ENCODE data around the gene GGT6.
"Not testable (repeated sequence)": the region's sequence is repeated elsewhere in the genome, so short reads cannot be mapped to it uniquely, and the experiment has no call there.

The GGT6 gene

GRCh38 chr17:4590981-4591453, 30.6 kb upstream of the GGT6 start:
- H3K4me3 ChIP-seq (ENCODE audit: low read depth, low read length): no peak overlapping the region
- no peak for TF ChIP-seq CTCF (IDR thresholded peaks at IDR 0.05; ENCODE audit: low read depth, low read length)

- H3K4me3 ChIP-seq (ENCODE audit: low read depth, low read length): not testable (repeated sequence)
Observed at GRCh38 chr17:4590042-4590441, 29.7 kb upstream of the GGT6 start.

GRCh38 chr17:4588898-4589625, 28.7 kb upstream of the GGT6 start:
- TF ChIP-seq CTCF (IDR thresholded peaks at IDR 0.05; ENCODE audit: low read depth, low read length): no peak
- H3K4me3 ChIP-seq (ENCODE audit: low read depth, low read length): no peak overlapping the region

- no peak overlapping the region for H3K4me3 ChIP-seq (ENCODE audit: low read depth, low read length)
- TF ChIP-seq CTCF (IDR thresholded peaks at IDR 0.05; ENCODE audit: low read depth, low read length): no peak
Observed at GRCh38 chr17:4588391-4588790, 28.0 kb upstream of the GGT6 start.

GRCh38 chr17:4587803-4588202, 27.4 kb upstream of the GGT6 start:
- no peak for TF ChIP-seq CTCF (IDR thresholded peaks at IDR 0.05; ENCODE audit: low read depth, low read length)
- no peak overlapping the region for H3K4me3 ChIP-seq (ENCODE audit: low read depth, low read length)

GRCh38 chr17:4587195-4587594, 26.8 kb upstream of the GGT6 start:
- TF ChIP-seq CTCF (IDR thresholded peaks at IDR 0.05; ENCODE audit: low read depth, low read length): no peak

GRCh38 chr17:4586043-4586442, 25.7 kb upstream of the GGT6 start:
- no peak for TF ChIP-seq CTCF (IDR thresholded peaks at IDR 0.05; ENCODE audit: low read depth, low read length)
- no peak overlapping the region for H3K4me3 ChIP-seq (ENCODE audit: low read depth, low read length)

More at GRCh38 chr17:4587195-4587594, 26.8 kb upstream of the GGT6 start:
- H3K4me3 ChIP-seq (ENCODE audit: low read depth, low read length): no peak overlapping the region

GRCh38 chr17:4585638-4585994, 25.2 kb upstream of the GGT6 start:
- TF ChIP-seq CTCF (IDR thresholded peaks at IDR 0.05; ENCODE audit: low read depth, low read length): no peak
- H3K4me3 ChIP-seq (ENCODE audit: low read depth, low read length): no peak overlapping the region
